Peyer's patch (tissue), 4 donors: ENCODE data around the gene MYO18B.

Experiments
- POLR2A ChIP-seq, 2 donors: fragments of 450-650 bp; IDR thresholded peaks; one replicate each; pipeline ENCODE4 v1.5.1; 2017; ENCODE audit warnings: antibody characterized with exemption in 2 of 2, mild to moderate bottlenecking in 2 of 2, moderate library complexity in 2 of 2
- TF ChIP-seq, protein P1 (sequence below), 6 experiments: fragments of 450-650 bp in 4 of 6; fragments of 200-600 bp in 2 of 6; sonication (generic) in 1 of 6; IDR thresholded peaks; one replicate each; pipeline ENCODE4 v1.5.1; 2017 to 2019; ENCODE audit warnings: antibody characterized with exemption in 6 of 6, mild to moderate bottlenecking in 3 of 6, moderate library complexity in 1 of 6

- TF ChIP-seq, protein P1, sequence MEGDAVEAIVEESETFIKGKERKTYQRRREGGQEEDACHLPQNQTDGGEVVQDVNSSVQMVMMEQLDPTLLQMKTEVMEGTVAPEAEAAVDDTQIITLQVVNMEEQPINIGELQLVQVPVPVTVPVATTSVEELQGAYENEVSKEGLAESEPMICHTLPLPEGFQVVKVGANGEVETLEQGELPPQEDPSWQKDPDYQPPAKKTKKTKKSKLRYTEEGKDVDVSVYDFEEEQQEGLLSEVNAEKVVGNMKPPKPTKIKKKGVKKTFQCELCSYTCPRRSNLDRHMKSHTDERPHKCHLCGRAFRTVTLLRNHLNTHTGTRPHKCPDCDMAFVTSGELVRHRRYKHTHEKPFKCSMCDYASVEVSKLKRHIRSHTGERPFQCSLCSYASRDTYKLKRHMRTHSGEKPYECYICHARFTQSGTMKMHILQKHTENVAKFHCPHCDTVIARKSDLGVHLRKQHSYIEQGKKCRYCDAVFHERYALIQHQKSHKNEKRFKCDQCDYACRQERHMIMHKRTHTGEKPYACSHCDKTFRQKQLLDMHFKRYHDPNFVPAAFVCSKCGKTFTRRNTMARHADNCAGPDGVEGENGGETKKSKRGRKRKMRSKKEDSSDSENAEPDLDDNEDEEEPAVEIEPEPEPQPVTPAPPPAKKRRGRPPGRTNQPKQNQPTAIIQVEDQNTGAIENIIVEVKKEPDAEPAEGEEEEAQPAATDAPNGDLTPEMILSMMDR (IDR thresholded peaks at IDR 0.05) = no peak
- TF ChIP-seq POLR2A (IDR thresholded peaks at IDR 0.05) = no peak
Measured at GRCh38 chr22:25698461-25698860, 43.5 kb upstream of the MYO18B start.
